Stimulated activated CD4-positive, alpha-beta T cell treated with anti-CD3 and anti-CD28 coated beads, Interleukin-15, amount 100 ng/mL, for 1 hour (primary cell): Measurements from ENCODE around the gene CCR7.

Experiments used
- DNase-seq, 2 donors: peaks; one replicate each; pipeline ENCODE4 v3.0.0-alpha.2; 2020; ENCODE audit warnings: low read depth in 1 of 2, low spot score in 1 of 2

The CCR7 gene

GRCh38 chr17:40519089-40519775 is 46.0 kb downstream of the CCR7 start:
- no peak for DNase-seq

GRCh38 chr17:40518401-40519088 is 46.7 kb downstream of the CCR7 start:
- DNase-seq, result no peak

- DNase-seq, result no peak
These were observed 47.3 kb downstream of the CCR7 start for GRCh38 chr17:40517981-40518380.

GRCh38 chr17:40517286-40517662 is 48.0 kb downstream of the CCR7 start:
- DNase-seq, result no peak

GRCh38 chr17:40516581-40517285 is 48.5 kb downstream of the CCR7 start:
- DNase-seq, result peak in 1 of 2 donors; percentile 45

- no peak for DNase-seq
These were observed 49.7 kb downstream of the CCR7 start for GRCh38 chr17:40515491-40516041.

GRCh38 chr17:40515011-40515410 is 50.3 kb downstream of the CCR7 start:
- no peak for DNase-seq

GRCh38 chr17:40514013-40514875 is 51.0 kb downstream of the CCR7 start:
- no peak for DNase-seq

- no peak for DNase-seq
These were observed 53.5 kb downstream of the CCR7 start for GRCh38 chr17:40511667-40512220.

- no peak for DNase-seq
These were observed 54.1 kb downstream of the CCR7 start for GRCh38 chr17:40511136-40511535.

- DNase-seq, result no peak
These were observed 55.0 kb downstream of the CCR7 start for GRCh38 chr17:40510328-40510648.

GRCh38 chr17:40509626-40510327 is 55.5 kb downstream of the CCR7 start:
- DNase-seq, result no peak

GRCh38 chr17:40506786-40507185 is 58.5 kb downstream of the CCR7 start:
- DNase-seq, result no peak
